Lower leg skin (tissue), 3 donors: ENCODE data around the gene MB21D2.

Experiments
- CTCF ChIP-seq, 3 donors: fragments of 450-650 bp; IDR thresholded peaks; one replicate each; pipeline ENCODE4 v1.5.1; 2016; ENCODE audit warnings: antibody characterized with exemption in 3 of 3, mild to moderate bottlenecking in 3 of 3, moderate library complexity in 2 of 3
- POLR2A ChIP-seq, 2 donors: fragments of 450-650 bp; IDR thresholded peaks; one replicate each; pipeline ENCODE4 v1.6.1; 2016 to 2017; ENCODE audit warnings: antibody characterized with exemption in 2 of 2, mild to moderate bottlenecking in 1 of 2, moderate library complexity in 1 of 2

GRCh38 chr3:192750201-192750600 lies 167.5 kb downstream of the MB21D2 start:
- TF ChIP-seq POLR2A (IDR thresholded peaks at IDR 0.05), result no peak
- no peak for TF ChIP-seq CTCF (IDR thresholded peaks at IDR 0.05)
